HG02610 (cell line): ENCODE data around the gene ZMYM4.
A peak's percentile ranks its signal among the peaks of the same experiment; 100 is the strongest.
"Not testable (repeated sequence)": the region's sequence is repeated elsewhere in the genome, so short reads cannot be mapped to it uniquely, and the experiment has no call there.

Experiments used
- ATAC-seq: cut with Tn5 transposase; IDR thresholded peaks from one replicate; pipeline ENCODE4 v1.9.1; 2021; ENCODE audit warnings: mild to moderate bottlenecking, moderate library complexity; ENCODE audit not compliant: unreplicated experiment

The ZMYM4 gene

GRCh38 chr1:35268282-35269200 is at the start of gene ZMYM4:
TSS of gene ZMYM4 (plus strand) at chr1:35268709. CDS start at chr1:35269047, 338 bp downstream.
- ATAC-seq, result peak; percentile 88

GRCh38 chr1:35220976-35221375 is 47.5 kb upstream of the ZMYM4 start:
- no peak for ATAC-seq

- no peak for ATAC-seq
Measured at GRCh38 chr1:35222322-35223083, 46.0 kb upstream of the ZMYM4 start.

- no peak for ATAC-seq
Measured at GRCh38 chr1:35223084-35223630, 45.4 kb upstream of the ZMYM4 start.

GRCh38 chr1:35226546-35226945 is 42.0 kb upstream of the ZMYM4 start:
- no peak for ATAC-seq

GRCh38 chr1:35229587-35230360 is 38.7 kb upstream of the ZMYM4 start:
- no peak for ATAC-seq

- ATAC-seq, result no peak
Measured at GRCh38 chr1:35231287-35231686, 37.2 kb upstream of the ZMYM4 start.

GRCh38 chr1:35236772-35237171 is 31.7 kb upstream of the ZMYM4 start:
- ATAC-seq, result not testable (repeated sequence)

- ATAC-seq, result no peak
Measured at GRCh38 chr1:35243691-35244090, 24.8 kb upstream of the ZMYM4 start.

- ATAC-seq, result no peak
Measured at GRCh38 chr1:35247256-35247655, 21.3 kb upstream of the ZMYM4 start.

- no peak for ATAC-seq
Measured at GRCh38 chr1:35253941-35254340, 14.6 kb upstream of the ZMYM4 start.

- ATAC-seq, result no peak
Measured at GRCh38 chr1:35255276-35255675, 13.2 kb upstream of the ZMYM4 start.

- no peak for ATAC-seq
Measured at GRCh38 chr1:35259561-35259960, 8.9 kb upstream of the ZMYM4 start.

GRCh38 chr1:35261412-35262120 is 6.9 kb upstream of the ZMYM4 start:
- no peak for ATAC-seq

- ATAC-seq, result no peak
Measured at GRCh38 chr1:35264035-35264434, 4.5 kb upstream of the ZMYM4 start.

GRCh38 chr1:35264871-35265270 is 3.6 kb upstream of the ZMYM4 start:
- no peak for ATAC-seq

- ATAC-seq, result no peak
Measured at GRCh38 chr1:35266306-35266705, 2.2 kb upstream of the ZMYM4 start.

GRCh38 chr1:35269201-35269988 is 886 bp downstream of the ZMYM4 start:
- ATAC-seq, result no peak

- no peak for ATAC-seq
Measured at GRCh38 chr1:35269989-35270289, 1.4 kb downstream of the ZMYM4 start.

- ATAC-seq, result no peak
Measured at GRCh38 chr1:35270836-35271235, 2.3 kb downstream of the ZMYM4 start.
